ENCODE measurements around the gene MSI2.

DNA sequence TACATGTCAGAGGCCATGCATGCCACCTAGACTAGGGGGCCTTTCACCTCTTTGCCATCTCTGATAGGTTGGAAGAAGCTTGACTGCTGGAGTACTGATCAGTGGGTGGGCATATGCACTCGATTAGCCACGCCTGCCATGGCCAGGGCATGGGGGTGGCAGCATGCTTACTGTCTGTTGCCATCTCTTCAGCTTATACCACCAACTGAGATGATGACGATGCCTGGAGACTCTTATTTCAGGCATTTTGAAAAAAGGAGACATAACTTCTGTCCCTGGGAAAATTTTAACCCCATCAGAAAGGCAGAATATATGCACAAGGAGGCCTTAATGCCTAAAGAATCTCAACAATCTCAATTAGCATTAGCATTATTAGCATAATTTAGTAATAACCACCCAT, 60.8 kb downstream of the MSI2 start:
- TF ChIP-seq, protein P1, sequence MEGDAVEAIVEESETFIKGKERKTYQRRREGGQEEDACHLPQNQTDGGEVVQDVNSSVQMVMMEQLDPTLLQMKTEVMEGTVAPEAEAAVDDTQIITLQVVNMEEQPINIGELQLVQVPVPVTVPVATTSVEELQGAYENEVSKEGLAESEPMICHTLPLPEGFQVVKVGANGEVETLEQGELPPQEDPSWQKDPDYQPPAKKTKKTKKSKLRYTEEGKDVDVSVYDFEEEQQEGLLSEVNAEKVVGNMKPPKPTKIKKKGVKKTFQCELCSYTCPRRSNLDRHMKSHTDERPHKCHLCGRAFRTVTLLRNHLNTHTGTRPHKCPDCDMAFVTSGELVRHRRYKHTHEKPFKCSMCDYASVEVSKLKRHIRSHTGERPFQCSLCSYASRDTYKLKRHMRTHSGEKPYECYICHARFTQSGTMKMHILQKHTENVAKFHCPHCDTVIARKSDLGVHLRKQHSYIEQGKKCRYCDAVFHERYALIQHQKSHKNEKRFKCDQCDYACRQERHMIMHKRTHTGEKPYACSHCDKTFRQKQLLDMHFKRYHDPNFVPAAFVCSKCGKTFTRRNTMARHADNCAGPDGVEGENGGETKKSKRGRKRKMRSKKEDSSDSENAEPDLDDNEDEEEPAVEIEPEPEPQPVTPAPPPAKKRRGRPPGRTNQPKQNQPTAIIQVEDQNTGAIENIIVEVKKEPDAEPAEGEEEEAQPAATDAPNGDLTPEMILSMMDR (IDR thresholded peaks at IDR 0.05; ENCODE audit: insufficient read depth, low read depth, low read length) = no peak
- TF ChIP-seq EZH2 (IDR thresholded peaks at IDR 0.05; ENCODE audit: insufficient read depth, low read length) = no peak
